Bone marrow (tissue), 2 donors: ENCODE results near the gene THPO.
"Not testable (repeated sequence)": the region's sequence is repeated elsewhere in the genome, so short reads cannot be mapped to it uniquely, and the experiment has no call there.

ENCODE experiments used
- DNase-seq, 2 donors: peaks; one replicate each; lab custom pipeline; 2025; lab: John Stamatoyannopoulos, UW

The THPO gene

GRCh38 chr3:184349563-184350470 lies 28.2 kb downstream of the THPO start:
- DNase-seq = no peak

DNA sequence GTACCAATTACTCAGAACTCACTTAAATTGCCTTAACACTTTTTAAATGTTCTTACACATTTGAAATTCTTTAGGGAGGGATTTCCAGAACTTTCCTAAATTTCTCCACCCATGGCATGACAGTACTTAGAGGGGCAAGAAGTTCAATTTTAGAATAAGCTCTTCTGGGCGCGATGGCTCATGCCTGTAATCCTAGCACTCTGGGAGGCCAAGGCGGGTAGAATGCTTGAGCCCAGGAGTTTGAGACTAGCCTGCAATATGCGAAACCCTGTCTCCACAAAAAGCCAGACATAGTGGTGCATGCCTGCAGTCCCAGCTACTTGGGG lies 30.0 kb downstream of the THPO start:
- no peak for DNase-seq

DNA sequence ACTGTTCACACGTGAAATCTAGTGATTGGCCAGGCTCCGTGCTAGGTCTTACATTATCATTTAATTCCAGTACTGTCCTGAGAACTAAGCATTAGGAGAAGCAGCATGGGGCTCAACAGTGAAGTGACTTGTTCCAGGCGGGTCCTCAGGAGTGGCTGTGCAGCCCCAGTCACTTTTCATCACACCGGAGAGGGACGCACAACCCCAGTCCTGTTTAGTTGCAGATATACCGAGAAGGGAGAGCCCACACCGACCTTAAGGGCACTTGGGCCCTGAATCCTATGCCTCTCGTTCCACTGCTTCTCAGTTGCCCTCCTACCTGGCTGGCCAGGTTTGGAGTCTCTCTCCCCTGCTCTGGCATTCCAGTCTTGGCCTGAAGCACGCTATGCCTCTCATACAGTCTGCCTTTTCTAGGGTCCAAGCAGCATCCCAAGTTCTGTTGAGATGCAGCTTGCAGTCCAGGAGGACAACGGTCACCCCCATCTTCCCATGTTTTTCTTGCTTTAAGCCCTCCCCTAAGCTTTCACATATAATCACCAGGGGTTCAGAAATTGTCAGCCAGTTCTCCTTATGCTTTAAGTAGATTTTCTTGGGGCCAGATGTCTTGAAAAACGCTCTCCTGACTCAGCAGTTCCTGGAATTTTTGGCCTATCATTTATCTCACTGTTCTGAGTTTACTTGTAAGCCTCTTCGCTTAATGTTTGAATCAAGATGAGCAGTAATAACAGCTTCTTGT lies 30.5 kb downstream of the THPO start:
- peak in 1 of 2 donors; percentile 22 for DNase-seq

DNA sequence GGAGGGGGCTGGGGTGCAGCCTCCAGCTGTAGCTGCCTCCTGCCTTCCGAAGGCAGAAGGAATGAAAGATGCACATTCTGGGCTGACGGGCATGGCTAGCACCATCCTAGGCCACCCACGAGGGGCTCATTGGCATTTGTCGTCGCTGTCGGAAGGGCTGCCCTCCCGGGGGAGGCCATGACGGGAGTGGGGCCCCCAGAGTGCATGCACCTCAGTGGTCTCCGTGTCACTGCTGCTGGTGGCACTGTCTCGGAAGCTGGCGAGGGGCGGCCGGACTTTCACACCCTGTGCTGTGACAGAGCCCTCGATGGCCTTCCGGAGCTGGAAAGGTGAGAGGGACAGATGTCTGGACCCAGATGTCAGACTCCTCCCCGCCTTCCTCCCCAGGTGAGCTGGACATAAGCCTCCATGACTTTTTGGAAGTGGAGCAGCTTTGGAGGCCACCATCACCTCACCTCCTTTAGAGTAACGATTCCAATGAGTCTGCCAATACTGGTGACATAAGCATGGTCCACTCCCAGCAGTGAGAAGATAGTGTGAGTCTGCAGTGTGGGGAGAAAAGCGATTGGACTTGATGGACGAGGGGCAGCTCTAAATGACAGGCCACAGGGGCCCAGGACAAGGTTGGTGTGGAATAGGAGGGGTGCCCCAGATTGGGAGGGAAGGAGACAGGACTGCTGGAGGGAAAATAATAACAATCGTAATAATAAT lies 31.4 kb downstream of the THPO start:
- no peak for DNase-seq

DNA sequence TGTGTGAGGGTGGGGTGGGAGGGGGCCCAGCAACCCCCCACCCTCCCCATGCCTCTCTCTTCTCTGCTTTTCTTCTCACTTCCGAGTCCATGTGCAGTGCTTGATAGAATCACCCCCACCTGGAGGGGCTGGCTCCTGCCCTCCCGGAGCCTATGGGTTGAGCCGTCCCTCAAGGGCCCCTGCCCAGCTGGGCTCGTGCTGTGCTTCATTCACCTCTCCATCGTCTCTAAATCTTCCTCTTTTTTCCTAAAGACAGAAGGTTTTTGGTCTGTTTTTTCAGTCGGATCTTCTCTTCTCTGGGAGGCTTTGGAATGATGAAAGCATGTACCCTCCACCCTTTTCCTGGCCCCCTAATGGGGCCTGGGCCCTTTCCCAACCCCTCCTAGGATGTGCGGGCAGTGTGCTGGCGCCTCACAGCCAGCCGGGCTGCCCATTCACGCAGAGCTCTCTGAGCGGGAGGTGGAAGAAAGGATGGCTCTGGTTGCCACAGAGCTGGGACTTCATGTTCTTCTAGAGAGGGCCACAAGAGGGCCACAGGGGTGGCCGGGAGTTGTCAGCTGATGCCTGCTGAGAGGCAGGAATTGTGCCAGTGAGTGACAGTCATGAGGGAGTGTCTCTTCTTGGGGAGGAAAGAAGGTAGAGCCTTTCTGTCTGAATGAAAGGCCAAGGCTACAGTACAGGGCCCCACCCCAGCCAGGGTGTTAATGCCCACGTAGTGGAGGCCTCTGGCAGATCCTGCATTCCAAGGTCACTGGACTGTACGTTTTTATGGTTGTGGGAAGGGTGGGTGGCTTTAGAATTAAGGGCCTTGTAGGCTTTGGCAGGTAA lies 32.5 kb downstream of the THPO start:
- DNase-seq = peak in 1 of 2 donors; percentile 18

GRCh38 chr3:184344579-184345316 lies 33.3 kb downstream of the THPO start:
- DNase-seq = no peak

DNA sequence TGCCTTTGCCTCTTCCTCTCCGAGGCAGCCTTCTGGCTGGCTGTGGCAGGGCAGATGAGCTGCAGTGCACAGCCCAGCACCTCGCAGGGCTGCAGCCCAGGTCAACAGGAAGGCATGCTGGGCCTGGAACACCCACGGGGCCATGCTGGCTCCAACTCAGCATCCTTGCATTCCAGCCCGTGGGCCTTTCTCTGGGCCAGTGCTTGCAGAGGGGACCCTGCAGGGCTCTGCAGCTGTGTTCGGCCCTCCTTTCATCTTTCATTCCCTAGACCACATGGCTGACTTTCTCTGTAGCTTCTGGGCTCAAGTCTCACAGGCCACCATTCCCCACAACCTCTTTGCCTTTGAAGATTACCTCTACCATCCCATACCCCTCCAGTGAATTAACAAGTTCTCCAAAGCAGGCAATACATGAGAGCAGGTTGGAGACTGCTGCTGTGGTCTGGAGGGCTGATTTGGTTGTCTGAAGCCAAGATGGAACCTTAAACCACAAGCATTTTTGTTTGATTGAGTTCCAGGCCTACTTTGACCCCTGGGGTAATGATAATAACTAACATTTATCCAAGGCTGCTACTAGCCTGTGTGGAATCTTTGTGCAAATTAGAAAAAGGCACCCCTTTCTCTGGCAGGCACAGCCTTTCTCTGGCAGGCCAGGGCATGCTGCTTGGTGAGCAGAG lies 34.7 kb downstream of the THPO start:
- no peak for DNase-seq

GRCh38 chr3:184341925-184342324 lies 36.1 kb downstream of the THPO start:
- DNase-seq = no peak

GRCh38 chr3:184339451-184340135 lies 38.4 kb downstream of the THPO start:
- DNase-seq = not testable (repeated sequence)

DNA sequence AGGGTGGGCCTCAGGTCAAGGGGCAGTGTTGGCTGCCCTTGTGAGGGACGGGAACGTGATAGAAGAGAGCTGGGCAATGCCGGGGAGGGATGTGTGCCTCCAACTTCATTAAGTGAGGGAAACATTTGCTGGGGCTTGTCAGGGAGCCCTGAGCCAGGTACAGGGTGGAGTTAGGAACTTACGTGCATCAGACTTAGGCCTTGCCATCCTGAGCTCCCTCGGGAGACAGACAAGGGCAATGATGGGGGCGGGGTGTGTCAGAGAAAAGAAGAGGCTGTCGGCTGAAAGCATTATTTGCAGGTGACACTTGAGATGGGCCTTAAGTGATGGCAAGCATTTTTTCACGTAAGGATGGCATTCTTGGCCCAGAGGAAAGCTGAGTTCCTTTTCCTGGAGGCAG lies 39.0 kb downstream of the THPO start:
- DNase-seq = no peak

DNA sequence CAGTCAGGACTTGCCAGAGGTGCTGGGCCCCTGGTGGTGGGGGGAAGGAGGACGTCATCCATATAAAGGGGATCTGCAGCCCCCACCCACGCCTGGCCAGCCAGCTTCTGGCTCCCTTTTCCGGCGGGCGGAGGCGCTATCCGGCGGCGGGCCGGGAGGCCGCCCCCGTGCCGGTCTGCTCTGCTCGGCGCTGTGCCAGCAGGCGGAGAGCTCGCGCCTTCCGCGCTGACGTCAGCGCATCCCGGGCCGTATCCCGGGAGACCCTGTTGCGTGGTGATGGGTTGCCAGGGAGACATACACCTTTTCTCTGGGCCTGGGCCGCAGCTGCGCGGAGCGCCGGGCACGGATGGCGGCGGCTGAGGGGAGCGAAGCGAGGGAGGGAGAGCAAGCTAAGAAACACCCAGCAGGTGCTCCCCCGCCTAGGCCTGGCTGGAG lies 39.5 kb downstream of the THPO start:
- no peak for DNase-seq

DNA sequence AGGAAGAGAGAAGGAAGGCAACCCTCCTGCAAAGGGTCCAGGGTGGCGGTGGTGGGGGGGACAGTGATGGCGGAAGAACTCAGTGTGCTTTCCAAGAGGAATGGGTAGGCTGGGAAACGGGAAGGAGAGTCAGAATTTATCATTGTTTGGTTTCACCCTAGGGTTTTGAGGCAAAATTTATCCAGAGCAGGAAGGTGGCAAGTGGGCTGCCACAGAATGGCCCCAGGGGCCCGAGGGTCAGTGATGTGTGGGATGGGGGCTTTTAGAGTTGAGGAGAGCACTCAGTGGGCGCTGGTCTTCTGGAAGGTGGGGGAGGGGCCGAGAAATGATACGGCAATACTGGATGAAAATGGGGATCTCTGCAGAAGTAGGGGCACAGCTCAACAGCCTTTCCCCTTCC lies 40.0 kb downstream of the THPO start:
- no peak for DNase-seq

DNA sequence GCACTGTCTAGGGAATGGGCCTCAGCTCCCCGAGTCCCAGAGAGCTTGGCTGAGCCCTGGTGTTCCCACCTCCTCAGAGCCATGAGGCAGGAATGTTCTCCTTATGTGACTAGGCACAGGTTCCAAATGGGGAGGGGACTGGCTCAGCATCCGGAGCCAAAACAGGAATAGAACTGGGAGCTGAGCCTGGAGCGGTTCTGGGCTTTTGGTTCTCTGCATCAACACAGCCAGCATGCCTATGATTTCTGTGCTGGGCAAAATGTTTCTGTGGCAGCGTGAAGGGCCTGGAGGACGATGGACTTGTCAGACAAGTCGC lies 40.6 kb downstream of the THPO start, which contains the start of gene FAM131A:
Gene FAM131A, plus strand, starts transcription at position 202 of the 316 bp plus-strand sequence. Its CDS starts 31 bp downstream, at position 233.
- DNase-seq = no peak

DNA sequence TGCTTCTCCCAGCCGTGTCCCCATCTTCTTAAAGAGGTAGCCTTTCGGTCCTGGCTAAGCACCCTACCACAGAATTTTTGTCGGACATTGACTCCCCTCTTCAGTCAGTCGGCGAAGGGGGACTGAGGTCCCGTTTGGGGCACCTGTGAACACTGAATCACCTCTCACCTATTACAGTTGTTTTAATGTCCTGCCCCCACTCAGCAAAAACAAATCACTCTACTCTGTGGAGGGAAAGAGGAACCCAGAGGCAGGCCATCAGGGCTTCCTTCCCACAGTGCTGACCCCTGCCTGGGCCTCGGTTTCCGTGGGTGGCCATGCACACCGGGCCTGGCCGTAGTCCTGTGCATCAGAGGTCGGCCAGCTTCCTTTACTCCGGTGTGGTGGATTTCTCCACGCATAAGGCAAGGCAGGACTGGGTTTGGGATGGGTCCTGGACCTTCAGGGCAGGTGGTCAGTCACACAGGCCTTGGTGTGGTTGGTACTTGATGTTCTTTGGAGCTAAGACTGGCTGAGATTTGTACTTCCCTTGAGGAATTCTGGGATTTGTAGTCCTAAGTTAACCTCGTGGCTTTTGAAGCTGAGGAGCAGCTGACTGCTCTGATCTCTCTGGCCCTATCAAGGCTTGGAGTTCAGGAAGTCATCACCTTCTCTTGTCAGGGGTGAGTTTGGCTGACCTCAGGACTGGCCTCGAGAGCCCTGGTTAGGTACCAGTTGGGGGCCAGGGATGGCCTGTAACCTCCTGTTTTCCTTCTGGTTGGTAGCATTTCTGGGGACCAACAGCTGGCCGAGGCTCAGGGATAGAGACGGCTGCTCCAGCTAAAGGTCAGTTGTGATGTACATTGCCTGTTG lies 41.2 kb downstream of the THPO start:
- no peak for DNase-seq

DNA sequence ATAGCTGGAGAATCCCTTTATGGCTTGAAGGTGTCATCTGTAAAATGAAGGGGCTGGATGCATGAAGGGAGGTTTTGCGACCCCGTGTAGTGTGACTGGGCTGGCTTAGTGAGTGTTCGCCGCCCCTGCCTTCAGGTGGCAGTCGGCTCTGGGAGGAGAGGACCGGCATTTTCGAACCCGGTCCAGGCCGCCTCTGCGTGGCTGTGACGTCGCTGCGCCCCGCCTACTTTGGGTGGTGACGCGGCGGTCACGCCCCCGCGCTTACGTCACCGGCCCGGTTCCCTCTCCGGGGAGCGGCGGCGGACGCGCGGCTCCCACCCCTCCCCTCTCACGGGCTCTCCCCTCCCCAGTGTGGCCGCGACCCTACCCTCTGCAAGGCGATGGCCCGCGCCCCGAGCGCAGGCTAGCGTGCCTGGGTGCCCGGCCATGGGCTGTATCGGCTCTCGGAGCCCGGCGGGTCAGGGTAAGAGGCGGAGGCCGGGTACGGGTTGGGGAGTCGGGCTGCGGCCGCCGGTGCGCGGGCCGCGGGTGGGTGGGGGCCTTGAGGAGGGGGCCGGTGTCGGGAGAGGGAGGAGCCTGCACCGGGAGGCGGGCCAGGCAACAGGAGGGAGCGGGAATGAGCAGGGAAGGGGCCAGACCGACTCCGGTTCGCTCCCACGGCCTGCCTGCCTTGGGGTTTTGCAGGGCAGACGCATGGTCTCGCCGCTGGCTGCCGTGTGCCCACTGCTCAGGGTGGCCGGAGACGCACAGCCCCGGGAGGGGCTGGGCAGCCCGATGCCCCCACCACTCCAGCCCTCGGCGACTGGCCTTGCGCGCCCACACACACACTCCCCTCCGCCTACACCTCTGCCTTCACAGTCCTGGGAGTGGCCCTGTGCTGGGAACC lies 42.1 kb downstream of the THPO start:
- DNase-seq = peak; percentile 45 to 82

GRCh38 chr3:184335291-184335660 lies 42.7 kb downstream of the THPO start:
- no peak for DNase-seq

DNA sequence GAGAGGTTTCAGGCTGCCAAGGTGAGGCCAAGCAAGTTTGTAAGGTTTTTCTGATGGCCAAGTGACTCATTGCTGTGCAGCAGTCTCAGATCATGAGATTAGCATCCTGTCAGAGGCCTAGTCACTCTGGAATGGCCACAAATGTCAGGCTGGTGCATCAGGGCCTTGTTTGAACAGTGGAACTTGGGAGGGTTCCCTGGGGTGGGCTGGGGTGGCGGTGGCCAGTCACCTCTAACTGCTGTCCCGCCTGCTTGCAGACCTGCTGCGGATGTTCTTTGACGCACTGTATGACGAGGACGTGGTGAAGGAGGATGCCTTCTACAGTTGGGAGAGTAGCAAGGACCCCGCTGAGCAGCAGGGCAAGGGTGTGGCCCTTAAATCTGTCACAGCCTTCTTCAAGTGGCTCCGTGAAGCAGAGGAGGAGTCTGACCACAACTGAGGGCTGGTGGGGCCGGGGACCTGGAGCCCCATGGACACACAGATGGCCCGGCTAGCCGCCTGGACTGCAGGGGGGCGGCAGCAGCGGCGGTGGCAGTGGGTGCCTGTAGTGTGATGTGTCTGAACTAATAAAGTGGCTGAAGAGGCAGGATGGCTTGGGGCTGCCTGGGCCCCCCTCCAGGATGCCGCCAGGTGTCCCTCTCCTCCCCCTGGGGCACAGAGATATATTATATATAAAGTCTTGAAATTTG lies 43.4 kb downstream of the THPO start:
- peak; percentile 10 to 11 for DNase-seq
